Renal pelvis (tissue), 4 donors: ENCODE results near the gene DNPH1. TPM values are rescaled to one million over a fixed set of nuclear protein-coding genes. Genes with fewer than 3 reads are reported as not detected.
A peak's percentile ranks its signal among the peaks of the same experiment; 100 is the strongest.

Experiments used
- DNase-seq: peaks from one replicate; pipeline ENCODE4 v3.0.0-alpha.2; 2013
- polyA plus RNA-seq, 3 donors: library from polyadenylated mRNA; unstranded; fragments of 120-200 nt; gene quantifications; one replicate each; pipeline ENCODE4 v1.2.1, GENCODE V29; 2013; ENCODE audit not compliant: insufficient read length in 3 of 3

Gene DNPH1
- polyA plus RNA-seq, 3 donors, result 65.6 to 104 (median 99.8) TPM

DNA sequence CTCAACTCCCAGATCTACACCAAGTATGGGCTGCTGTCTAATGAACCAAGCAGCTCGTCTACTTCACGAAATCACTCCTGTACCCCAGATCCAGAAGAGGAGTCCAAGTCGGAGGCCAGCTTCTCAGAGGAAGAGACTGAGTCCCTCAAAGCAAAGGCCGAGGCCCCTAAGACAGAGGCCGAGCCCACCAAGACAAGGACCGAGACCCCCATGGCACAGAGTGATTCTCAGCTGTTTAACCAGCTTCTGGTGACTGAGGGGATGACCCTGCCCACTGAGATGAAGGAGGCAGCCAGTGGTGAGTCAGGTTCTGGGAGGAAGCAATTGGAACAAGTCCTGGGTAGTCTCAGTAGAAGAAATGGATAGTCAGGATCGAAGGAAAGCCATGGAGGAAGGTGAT lies 41.5 kb downstream of the DNPH1 start:
- DNase-seq, result no peak

DNA sequence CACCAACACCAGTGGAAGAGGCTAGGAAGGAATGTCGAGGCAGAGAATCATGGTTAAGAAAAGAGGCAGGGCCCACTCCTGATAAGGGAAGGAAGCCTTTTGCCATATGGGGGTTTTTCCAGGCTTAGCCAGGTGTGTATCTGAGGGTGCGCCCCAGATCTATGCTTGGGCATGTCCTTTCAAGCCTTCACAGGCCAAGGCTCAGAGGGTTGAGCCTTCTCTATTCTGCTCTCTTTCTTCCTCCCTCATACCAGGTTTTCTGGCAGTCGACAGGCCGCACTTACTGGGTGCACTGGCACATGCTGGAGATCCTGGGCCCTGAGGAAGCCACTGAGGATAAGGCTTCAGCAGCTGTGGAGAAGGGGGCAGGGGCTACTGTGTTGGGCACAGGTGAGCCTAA lies 42.6 kb downstream of the DNPH1 start:
- DNase-seq, result no peak

DNA sequence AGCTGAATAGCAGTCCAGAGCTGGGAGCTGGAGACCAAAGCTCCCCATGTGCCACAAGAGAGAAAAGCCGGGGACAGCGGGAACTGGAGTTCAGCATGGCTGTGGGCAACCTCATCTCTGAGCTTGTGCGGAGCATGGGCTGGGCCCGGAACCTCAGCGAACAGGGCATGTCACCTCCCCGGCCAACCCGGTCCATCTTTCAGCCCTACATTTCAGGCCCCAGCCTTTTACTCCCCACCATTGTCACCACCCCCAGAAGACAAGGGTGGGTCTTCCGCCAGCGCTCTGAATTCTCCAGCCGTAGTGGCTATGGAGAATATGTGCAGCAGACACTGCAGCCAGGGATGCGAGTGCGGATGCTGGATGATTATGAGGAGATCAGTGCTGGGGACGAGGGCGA lies 43.3 kb downstream of the DNPH1 start:
- DNase-seq, result no peak

DNA sequence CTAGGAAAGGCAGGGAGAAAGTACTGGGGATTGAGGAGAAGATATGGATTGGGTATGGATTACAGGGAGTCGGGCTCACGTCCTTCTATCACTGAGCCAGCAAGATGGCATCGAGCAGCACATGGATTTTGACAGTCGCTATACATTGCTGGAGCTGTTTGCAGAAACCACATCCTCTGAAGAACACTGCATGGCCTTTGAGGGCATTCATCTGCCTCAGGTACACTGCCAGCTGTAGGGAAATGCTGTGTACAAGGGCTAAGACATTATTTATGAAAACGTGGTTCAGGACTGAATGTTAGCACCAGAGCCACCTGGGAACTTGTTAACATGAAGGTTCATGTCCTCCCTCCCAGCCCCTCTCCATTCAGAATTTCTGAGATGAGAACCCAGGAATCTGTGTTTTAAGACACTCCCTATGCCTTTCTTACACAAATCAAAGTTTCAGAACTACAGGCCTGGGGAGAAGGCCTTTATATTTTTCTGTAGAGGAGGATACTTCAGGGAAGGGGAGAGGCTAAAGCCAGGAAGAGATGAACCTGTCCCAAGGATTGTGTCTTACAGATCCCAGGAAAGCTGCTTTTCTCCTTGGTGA lies 43.8 kb downstream of the DNPH1 start:
- DNase-seq, result no peak

DNA sequence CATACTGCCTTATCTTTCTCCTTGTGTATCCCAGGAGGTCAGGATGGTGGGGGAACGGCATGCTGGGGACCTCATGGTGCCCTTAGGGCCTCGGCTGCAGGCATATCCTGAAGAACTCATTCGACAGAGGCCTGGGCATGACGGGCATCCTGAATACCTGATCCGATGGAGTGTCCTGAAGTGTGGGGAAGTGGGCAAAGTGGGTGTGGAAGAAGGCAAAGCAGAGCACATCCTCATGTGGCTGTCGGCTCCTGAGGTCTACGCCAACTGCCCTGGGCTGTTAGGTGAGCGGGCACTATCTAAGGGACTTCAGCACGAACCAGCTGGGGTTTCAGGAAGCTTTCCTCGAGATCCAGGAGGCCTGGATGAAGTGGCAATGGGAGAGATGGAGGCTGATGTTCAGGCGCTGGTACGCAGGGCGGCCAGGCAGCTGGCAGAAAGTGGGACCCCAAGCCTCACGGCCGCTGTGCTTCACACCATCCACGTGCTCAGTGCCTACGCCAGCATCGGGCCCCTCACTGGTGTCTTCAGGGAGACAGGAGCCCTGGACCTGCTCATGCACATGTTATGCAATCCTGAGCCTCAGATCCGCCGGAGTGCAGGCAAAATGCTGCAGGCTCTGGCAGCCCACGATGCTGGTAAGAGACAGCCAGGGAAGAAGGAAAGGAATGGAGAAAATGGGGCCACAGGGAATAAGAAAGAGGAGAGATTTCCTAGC lies 44.9 kb downstream of the DNPH1 start:
- no peak for DNase-seq

DNA sequence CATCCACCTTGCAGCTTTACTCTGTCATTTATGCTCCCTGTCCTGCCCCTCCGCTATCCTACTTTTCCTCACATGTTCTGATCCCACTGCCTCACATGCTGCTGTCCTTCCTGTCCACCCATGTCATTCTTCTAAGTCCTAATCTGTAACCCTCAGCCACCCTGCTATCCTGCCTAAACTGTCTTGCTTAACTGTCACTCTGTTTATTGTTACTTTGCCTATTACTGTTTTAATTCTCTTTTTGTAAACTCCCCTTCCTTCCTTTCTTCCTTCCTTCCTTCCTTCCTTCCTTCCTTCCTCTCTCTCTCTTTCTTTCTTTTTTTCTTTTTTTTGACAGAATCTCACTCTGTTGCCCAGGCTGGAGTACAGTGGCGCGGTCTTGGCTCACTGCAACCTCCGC lies 45.8 kb downstream of the DNPH1 start:
- no peak for DNase-seq

DNA sequence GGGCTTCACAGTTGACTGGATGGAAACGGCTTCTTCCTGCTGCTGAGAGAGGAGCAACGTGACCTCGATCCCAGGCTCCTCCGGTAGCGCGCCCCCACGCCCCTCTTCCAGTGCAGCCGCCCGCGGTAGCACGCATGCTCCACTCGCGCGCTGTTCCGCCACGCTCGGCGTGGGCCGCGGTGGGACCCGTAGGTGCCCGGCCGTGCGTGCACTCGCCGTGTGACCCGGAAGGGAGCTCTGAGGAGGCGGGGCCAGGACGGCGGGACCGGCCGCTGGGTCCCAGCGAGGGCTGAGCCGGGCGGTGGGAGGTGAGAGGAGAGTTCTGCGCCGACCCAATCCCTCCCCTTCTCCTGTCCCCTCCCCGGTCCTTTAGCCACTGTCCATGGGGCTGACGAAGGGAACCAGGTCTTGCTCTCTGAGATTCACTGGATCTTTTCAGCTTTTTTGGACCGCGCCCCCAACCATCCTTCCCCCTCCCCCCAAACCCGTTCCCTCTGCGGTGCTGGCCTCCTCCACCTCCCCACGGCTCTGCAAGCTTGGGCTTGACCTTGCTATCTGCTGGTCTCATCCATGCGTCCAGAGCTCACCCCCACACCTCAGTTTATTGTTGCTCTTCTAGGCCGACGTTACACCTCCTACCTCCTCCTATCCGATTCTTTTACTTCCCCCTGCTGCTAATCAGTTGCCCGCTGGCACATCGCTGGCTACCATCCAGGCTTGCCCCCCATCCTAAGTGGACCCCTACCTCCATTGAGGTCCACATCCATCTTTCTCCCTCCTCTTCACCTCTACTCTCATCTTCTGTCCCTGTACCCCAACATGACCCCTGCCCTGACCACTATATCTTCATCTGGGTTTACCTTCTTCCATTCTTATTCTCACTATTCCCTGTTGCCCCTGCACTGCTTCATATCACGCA lies 47.1 kb downstream of the DNPH1 start, which contains the start of gene CUL9:
Gene CUL9, plus strand, starts transcription at position 255 of the 919 bp plus-strand sequence. CDS start 2,115 bp downstream, outside the sequence.
- peak; percentile 79 for DNase-seq

DNA sequence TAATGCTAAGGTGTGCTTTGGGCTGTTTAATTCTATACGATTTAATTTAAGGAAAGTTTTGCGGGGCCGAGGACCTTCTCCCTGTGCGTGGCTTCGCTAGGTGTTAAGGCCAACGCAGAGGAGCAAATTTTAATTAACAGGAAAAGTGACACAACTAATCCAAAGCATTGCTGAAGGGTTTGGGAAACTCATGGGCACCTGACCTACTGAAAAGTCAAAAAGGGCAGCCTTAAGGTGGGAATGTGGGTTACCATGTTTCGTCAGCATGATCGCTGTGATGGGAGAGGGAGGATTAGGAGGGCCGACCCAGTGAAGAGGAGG lies 47.7 kb downstream of the DNPH1 start:
- DNase-seq, result no peak

DNA sequence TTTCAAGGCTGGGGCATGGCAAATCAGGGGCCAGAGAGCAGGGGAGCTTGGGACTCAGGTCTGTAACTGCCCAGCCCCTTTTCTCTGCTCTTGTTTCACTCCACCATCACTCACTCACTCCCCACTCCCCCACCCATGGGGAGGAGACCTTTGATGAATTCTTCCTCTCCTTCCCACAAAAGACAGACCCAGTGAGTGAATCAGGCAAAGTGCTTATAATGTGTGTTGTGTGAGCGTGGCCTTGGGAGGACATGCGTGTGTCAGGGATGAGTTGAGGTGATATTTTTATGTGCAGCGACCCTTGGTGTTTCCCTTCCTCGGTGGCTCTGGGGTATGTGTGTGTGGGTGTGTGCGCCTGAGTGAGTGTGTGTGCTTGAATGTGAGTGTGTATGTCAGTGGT lies 48.3 kb downstream of the DNPH1 start:
- no peak for DNase-seq

DNA sequence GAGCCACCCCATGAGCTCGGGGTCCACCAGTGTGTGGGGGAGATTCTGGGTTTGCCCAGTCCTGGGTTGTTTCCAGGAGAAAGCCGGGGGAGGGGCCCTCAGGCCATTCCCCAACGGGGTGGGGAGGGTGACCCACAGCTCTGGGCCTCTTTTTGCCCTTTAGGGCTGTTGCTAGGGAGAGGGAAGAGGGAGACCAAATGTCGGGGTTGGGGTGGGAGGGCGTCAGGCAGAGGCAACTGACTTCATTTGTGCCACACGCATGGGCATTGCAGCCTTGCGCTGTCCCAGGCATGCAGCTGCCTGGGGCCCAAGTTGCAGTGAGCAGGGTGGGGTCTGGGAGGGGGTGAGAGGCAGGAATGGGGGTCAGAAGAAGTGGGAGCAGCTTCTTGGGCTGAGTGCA lies 49.2 kb downstream of the DNPH1 start:
- DNase-seq, result no peak

DNA sequence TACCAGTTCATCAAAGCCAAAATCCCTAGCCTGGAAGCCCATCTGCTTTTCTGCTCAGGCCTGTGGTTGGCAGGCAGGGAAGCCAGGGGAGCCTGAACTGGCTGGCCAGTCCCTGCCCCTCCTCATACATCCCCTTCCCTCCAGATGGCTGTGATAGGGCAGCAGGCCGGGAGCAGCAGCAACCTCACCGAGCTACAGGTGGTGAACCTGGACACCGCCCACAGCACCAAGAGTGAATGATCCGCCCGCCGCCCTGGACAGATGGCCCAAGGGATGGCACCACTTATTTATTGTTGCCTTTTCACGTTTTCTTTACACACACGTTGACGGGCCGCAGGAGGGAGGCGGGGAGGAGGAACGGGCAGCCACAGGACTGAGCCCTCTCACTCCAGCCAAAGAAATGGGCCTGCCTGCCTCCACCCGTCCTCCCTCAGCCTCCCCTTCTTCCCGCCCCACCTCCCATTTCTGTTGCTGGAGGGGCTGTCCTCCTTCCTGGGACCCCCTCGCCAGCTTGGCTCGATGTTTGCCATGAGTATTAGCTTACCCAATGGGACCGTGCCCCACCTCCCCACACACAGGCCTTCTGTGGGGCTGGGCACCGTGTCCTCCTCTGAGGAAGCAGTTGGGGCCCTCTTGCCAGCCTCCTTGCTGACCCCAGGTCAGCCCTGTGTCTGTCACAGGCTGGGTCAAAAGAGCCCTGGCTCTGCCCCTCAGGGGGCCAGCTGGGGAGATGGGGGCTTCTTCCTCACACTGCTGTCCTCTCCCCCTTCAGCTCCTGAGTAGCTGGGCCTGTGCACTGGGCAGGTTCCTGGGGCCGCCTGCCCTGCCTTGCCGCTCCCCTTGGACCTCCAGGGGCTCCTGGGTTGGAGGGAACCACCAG lies 50.1 kb downstream of the DNPH1 start:
- DNase-seq, result no peak

DNA sequence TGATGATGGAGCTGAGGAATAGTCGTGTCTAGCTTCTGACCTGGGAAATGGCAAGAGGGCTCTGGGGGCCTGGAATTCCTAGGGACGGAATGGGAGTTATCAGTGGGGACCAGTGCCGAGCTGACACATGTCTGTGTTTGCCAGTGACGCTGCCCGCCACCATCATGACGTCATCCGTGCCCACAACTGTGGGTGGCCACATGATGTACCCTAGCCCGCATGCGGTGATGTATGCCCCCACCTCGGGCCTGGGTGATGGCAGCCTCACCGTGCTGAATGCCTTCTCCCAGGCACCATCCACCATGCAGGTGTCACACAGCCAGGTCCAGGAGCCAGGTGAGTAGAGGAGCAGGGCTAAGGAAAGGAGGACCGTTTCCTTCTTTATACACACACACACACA lies 51.1 kb downstream of the DNPH1 start:
- DNase-seq, result no peak

DNA sequence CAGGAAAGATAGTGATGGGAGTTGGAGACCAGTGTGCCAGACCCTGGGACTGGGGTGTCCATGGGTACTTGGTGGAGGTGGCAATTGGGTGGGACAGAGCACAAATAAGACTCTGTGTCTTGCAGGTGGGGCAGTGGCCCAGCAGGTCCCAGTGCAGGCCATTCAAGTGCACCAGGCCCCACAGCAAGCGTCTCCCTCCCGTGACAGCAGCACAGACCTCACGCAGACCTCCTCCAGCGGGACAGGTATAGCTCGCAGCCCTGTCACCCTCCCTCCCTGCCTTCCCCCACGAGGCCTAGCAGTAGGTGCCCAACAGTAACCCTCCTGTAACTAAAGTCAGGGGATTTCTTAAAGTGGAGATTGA lies 52.9 kb downstream of the DNPH1 start:
- no peak for DNase-seq

DNA sequence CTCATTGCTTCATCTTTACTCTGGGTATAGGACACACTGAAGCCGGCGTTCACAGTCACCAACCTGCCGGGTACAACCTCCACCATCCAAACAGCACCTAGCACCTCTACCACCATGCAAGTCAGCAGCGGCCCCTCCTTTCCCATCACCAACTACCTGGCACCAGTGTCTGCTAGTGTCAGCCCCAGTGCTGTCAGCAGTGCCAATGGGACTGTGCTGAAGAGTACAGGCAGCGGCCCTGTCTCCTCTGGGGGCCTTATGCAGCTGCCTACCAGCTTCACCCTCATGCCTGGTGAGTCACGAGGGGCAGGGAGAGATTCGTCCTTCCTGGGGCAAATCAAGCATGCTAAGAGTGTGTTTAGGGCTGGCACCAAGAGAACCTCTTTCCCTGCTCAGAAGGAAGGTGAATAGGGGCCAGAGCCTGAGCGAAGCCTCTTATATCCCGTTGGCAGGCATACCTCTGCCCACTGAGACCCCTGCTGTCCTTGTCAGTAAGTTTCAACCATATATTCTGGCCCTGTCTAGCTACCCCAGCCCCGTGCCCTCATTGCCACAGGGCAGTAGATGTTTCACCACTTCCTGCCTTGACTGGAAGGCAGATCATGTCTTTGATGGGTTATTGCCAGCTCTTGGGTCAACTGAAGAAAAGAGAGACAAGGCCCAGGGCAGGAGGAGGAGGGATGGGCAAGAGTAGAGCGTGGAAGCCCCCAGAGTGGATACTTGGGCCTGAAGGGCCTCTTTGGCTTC lies 53.4 kb downstream of the DNPH1 start:
- no peak for DNase-seq

Other genes with a start within 250 kb of the DNPH1 start
- 10 to 100 TPM; 60.6 to 63.9 (median 62.5) TPM for gene PPP2R5D, start 244.9 kb downstream of the DNPH1 start, polyA plus RNA-seq
- gene MEA1, start 215.5 kb downstream of the DNPH1 start, polyA plus RNA-seq, result 100 to 1,000 TPM in 1 of 3 donors, 10 to 100 TPM in 2; 82.2 to 103 (median 85.9) TPM
- 100 to 1,000 TPM in 2 of 3 donors, 10 to 100 TPM in 1; 95.6 to 106 (median 106) TPM for gene KLHDC3, start 215.2 kb downstream of the DNPH1 start, polyA plus RNA-seq
- gene RRP36, start 207.9 kb downstream of the DNPH1 start, polyA plus RNA-seq, result 10 to 100 TPM; 54.1 to 59.7 (median 56.8) TPM
- gene CUL7, start 175.6 kb downstream of the DNPH1 start, polyA plus RNA-seq, result 10 to 100 TPM; 55.9 to 62.2 (median 59.2) TPM
- gene MRPL2, start 170.0 kb downstream of the DNPH1 start, polyA plus RNA-seq, result 10 to 100 TPM; 65.2 to 69.9 (median 69.9) TPM
- gene KLC4, start 169.8 kb downstream of the DNPH1 start, polyA plus RNA-seq, result 10 to 100 TPM; 58.0 to 82.5 (median 78.5) TPM
- gene PTK7, start 153.2 kb downstream of the DNPH1 start, polyA plus RNA-seq, result 100 to 1,000 TPM; 229 to 267 (median 251) TPM
- 10 to 100 TPM; 29.0 to 34.7 (median 32.5) TPM for gene SRF, start 58.2 kb downstream of the DNPH1 start, polyA plus RNA-seq
- gene CUL9, start 47.3 kb downstream of the DNPH1 start, polyA plus RNA-seq, result 10 to 100 TPM; 34.3 to 52.2 (median 47.5) TPM
- gene TTBK1, start 14.0 kb upstream of the DNPH1 start, polyA plus RNA-seq, result under 1 TPM; 0.36 to 0.47 (median 0.43) TPM
- gene SLC22A7, start 68.8 kb upstream of the DNPH1 start, polyA plus RNA-seq, result under 1 TPM; 0.84 to 0.90 (median 0.86) TPM
- gene CRIP3, start 79.3 kb upstream of the DNPH1 start, polyA plus RNA-seq, result 1 to 10 TPM; 3.8 to 8.3 (median 8.1) TPM
- 10 to 100 TPM; 25.9 to 38.8 (median 32.9) TPM for gene ZNF318, start 140.2 kb upstream of the DNPH1 start, polyA plus RNA-seq
- gene ABCC10, start 198.1 kb upstream of the DNPH1 start, polyA plus RNA-seq, result 10 to 100 TPM; 22.9 to 30.4 (median 28.9) TPM
- gene DLK2, start 226.1 kb upstream of the DNPH1 start, polyA plus RNA-seq, result 1 to 10 TPM; 1.5 to 1.6 (median 1.6) TPM
- 10 to 100 TPM; 35.1 to 46.0 (median 45.1) TPM for gene TJAP1, start 248.1 kb upstream of the DNPH1 start, polyA plus RNA-seq